ENCODE measurements around the gene CEMIP2. TPM values are rescaled to one million over a fixed set of nuclear protein-coding genes. Genes with fewer than 3 reads are reported as not detected.

CEMIP2 gene
- total RNA-seq, 1 donor from 2014 or later = 34.4 TPM

GRCh38 chr9:71636143-71636839, 132.0 kb downstream of the CEMIP2 start:
- DNase-seq (ENCODE audit: low spot score in 2 of 2) = no peak
- Histone ChIP-seq H3K9me3 (no peaks in the 10 kb centered on the region), H3K27me3 (no peaks in the 10 kb centered on the region), H3K4me3 (no peak overlapping the region), H3K4me1 (no peaks in the 10 kb centered on the region), H3K36me3 (no peaks in the 10 kb centered on the region), H3K27ac (no peak overlapping the region)
- no peak for TF ChIP-seq CTCF (IDR thresholded peaks at IDR 0.05)
- intact Hi-C loops (cut with DNase I) = no loop called here

GRCh38 chr9:71634752-71635151, 133.6 kb downstream of the CEMIP2 start:
- H3K4me3 ChIP-seq = no peak overlapping the region
- no peaks in the 10 kb centered on the region for H3K9me3 ChIP-seq
- H3K27me3 ChIP-seq = no peaks in the 10 kb centered on the region
- DNase-seq (ENCODE audit: low spot score in 2 of 2) = no peak
- H3K36me3 ChIP-seq = no peaks in the 10 kb centered on the region
- no peak for TF ChIP-seq CTCF (IDR thresholded peaks at IDR 0.05)
- intact Hi-C loops (cut with DNase I) = no loop called here
- H3K27ac ChIP-seq = no peak overlapping the region
- no peaks in the 10 kb centered on the region for H3K4me1 ChIP-seq

Other genes with a start within 250 kb of the CEMIP2 start
- gene ABHD17B, start 142.7 kb upstream of the CEMIP2 start, total RNA-seq = 20.5 TPM
- gene C9orf85, start 143.1 kb upstream of the CEMIP2 start, total RNA-seq = 2.6 TPM